DOHH2 (cell line): ENCODE data around the gene KCTD11.
A peak's percentile ranks its signal among the peaks of the same experiment; 100 is the strongest.

Source experiments
- H3F3A ChIP-seq: fragments of 200-600 bp; sonication (generic), shearing (Covaris generic); 2 replicates; pipeline ENCODE4 v1.6.0; 2016; ENCODE audit warnings: antibody characterized with exemption, mild to moderate bottlenecking; ENCODE audit not compliant: control insufficient read depth, insufficient read depth
- H3K27ac ChIP-seq: fragments of 200-600 bp; sonication (generic); 2 replicates; pipeline ENCODE4 v1.5.1; 2014; ENCODE audit warnings: low read depth, mild to moderate bottlenecking, low read length, moderate library complexity
- H3K27me3 ChIP-seq: fragments of 200-600 bp; sonication (generic); 2 replicates; pipeline ENCODE4 v1.6.1; 2014; ENCODE audit warnings: mild to moderate bottlenecking, low read length, mixed read lengths; ENCODE audit not compliant: control insufficient read depth
- H3K36me3 ChIP-seq: fragments of 200-600 bp; sonication (generic); 2 replicates; pipeline ENCODE4 v1.6.1; 2014; ENCODE audit warnings: mild to moderate bottlenecking, low read length, moderate library complexity, mixed read lengths; ENCODE audit not compliant: control insufficient read depth
- H3K4me1 ChIP-seq: fragments of 200-600 bp; sonication (generic); 2 replicates; pipeline ENCODE4 v1.6.1; 2014; ENCODE audit warnings: mild to moderate bottlenecking, low read length, mixed read lengths; ENCODE audit not compliant: control insufficient read depth
- H3K4me2 ChIP-seq: fragments of 200-600 bp; sonication (generic); 2 replicates; pipeline ENCODE4 v1.6.0; 2014; ENCODE audit warnings: mild to moderate bottlenecking, low read length, moderate library complexity
- H3K4me3 ChIP-seq: fragments of 200-600 bp; sonication (generic); 2 replicates; pipeline ENCODE4 v1.5.1; 2014; ENCODE audit warnings: mild to moderate bottlenecking, low read length, mixed read lengths
- H3K79me2 ChIP-seq: fragments of 200-600 bp; sonication (generic); 2 replicates; pipeline ENCODE4 v1.6.1; 2014; ENCODE audit warnings: mild to moderate bottlenecking, low read length, mixed read lengths; ENCODE audit not compliant: control insufficient read depth
- H3K9me2 ChIP-seq: fragments of 200-600 bp; sonication (generic); replicated peaks from 2 replicates; pipeline ENCODE4 v1.6.1; 2014; ENCODE audit warnings: mild to moderate bottlenecking, low read length, mixed read lengths; ENCODE audit not compliant: control insufficient read depth
- H3K9me3 ChIP-seq: fragments of 200-600 bp; sonication (generic); 2 replicates; pipeline ENCODE4 v1.6.1; 2014; ENCODE audit warnings: antibody characterized with exemption, low read length, mixed read lengths; ENCODE audit not compliant: control insufficient read depth, insufficient read depth
- H4K20me1 ChIP-seq: fragments of 200-600 bp; sonication (generic); 2 replicates; pipeline ENCODE4 v1.6.0; 2014; ENCODE audit warnings: low read depth, mild to moderate bottlenecking, antibody characterized with exemption, low read length, moderate library complexity; ENCODE audit not compliant: control insufficient read depth, insufficient read depth
- CTCF ChIP-seq: fragments of 200-600 bp; sonication (generic); IDR thresholded peaks from one replicate; pipeline ENCODE4 v1.5.1; 2014; ENCODE audit warnings: antibody characterized with exemption, mild to moderate bottlenecking, low read depth, low read length; ENCODE audit not compliant: poor library complexity, severe bottlenecking
- EZH2phosphoT487 ChIP-seq: fragments of 200-600 bp; sonication (generic); IDR thresholded peaks from 2 replicates; pipeline ENCODE4 v1.6.1; 2017; ENCODE audit warnings: borderline replicate concordance, mild to moderate bottlenecking, antibody characterized with exemption, low read length, moderate library complexity, mixed read lengths

Gene KCTD11

GRCh38 chr17:7329374-7329996, 22.5 kb upstream of the KCTD11 start:
- Histone ChIP-seq H3K36me3 (peaks cover 26% of the 10 kb centered on the region), H4K20me1 (no peaks in the 10 kb centered on the region), H3K9me2 (no peaks in the 10 kb centered on the region), H3K27ac (peak overlapping the region; percentile 94), H3K27me3 (no peaks in the 10 kb centered on the region), H3F3A (peaks cover 11% of the 10 kb centered on the region), H3K4me2 (peak overlapping the region; percentile 98), H3K79me2 (peaks cover 28% of the 10 kb centered on the region), H3K9me3 (no peaks in the 10 kb centered on the region), H3K4me1 (peaks cover 54% of the 10 kb centered on the region), H3K4me3 (peak overlapping the region; percentile 100)
- TF ChIP-seq EZH2phosphoT487 = no peak
- no peak for TF ChIP-seq CTCF

GRCh38 chr17:7329997-7330637, 21.8 kb upstream of the KCTD11 start:
- Histone ChIP-seq H3K4me1 (peaks cover 60% of the 10 kb centered on the region), H3K27me3 (no peaks in the 10 kb centered on the region), H3K36me3 (peaks cover 22% of the 10 kb centered on the region), H3F3A (peaks cover 11% of the 10 kb centered on the region), H3K4me2 (peak overlapping the region; percentile 90), H3K4me3 (peak overlapping the region; percentile 100), H3K9me3 (no peaks in the 10 kb centered on the region), H3K27ac (peak overlapping the region; percentile 94), H4K20me1 (no peaks in the 10 kb centered on the region), H3K79me2 (peaks cover 26% of the 10 kb centered on the region), H3K9me2 (no peaks in the 10 kb centered on the region)
- TF ChIP-seq EZH2phosphoT487 (no peak), CTCF (no peak)

DNA sequence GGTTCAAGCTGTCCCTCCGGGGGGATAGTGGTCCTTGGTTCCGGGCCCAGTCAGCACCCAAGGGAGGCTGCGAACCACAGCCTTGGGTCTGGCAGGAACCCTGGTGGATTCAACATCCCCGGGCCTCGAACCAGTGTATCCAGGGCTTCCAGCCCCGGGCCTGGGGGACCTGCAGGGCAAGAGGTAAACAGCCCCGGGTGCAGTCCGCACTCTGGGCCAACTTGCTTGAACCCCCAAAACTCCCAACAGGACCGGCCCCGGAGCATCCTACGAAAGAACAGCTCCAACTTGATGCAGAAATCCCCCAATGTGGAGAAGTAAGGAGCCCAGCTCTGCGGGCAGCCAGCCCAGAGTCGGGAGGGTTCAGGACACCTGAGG, 21.3 kb upstream of the KCTD11 start:
- Histone ChIP-seq H3K4me1 (peaks cover 65% of the 10 kb centered on the region), H3K9me2 (no peaks in the 10 kb centered on the region), H3K79me2 (peaks cover 32% of the 10 kb centered on the region), H4K20me1 (no peaks in the 10 kb centered on the region), H3F3A (peaks cover 11% of the 10 kb centered on the region), H3K4me2 (peak overlapping the region; percentile 90), H3K27me3 (no peaks in the 10 kb centered on the region), H3K9me3 (no peaks in the 10 kb centered on the region), H3K36me3 (peaks cover 16% of the 10 kb centered on the region), H3K27ac (peak overlapping the region; percentile 94), H3K4me3 (peak overlapping the region; percentile 100)
- no peak for TF ChIP-seq EZH2phosphoT487
- no peak for TF ChIP-seq CTCF
